22Rv1 (cell line): ENCODE results near the gene PAK1IP1.

Source experiments
- CTCF ChIP-seq: fragments of 450-650 bp; IDR thresholded peaks from 2 replicates; pipeline ENCODE4 v1.5.1; 2017; ENCODE audit warnings: mild to moderate bottlenecking
- ZFX ChIP-seq: fragments of 450-650 bp; IDR thresholded peaks from 2 replicates; pipeline ENCODE4 v1.6.1; 2017; ENCODE audit warnings: antibody characterized with exemption, borderline replicate concordance

- no peak for TF ChIP-seq ZFX
- TF ChIP-seq CTCF = no peak
Observed at GRCh38 chr6:10743515-10743914, 48.7 kb downstream of the PAK1IP1 start.
